Left ventricle myocardium inferior (tissue), 1 donor: ENCODE data around the gene PCBD1. TPM values are rescaled to one million over a fixed set of nuclear protein-coding genes. Genes with fewer than 3 reads are reported as not detected.

Experiments used
- DNase-seq: peaks from one replicate; pipeline ENCODE4 v3.0.0-alpha.2; 2020
- H3K27ac ChIP-seq: fragments of 200-600 bp; replicated peaks from 2 replicates; pipeline ENCODE4 v1.8.0; 2021
- H3K27me3 ChIP-seq: fragments of 200-600 bp; 2 replicates; pipeline ENCODE4 v1.8.0; 2021; ENCODE audit warnings: low read depth
- H3K36me3 ChIP-seq: fragments of 200-600 bp; 2 replicates; pipeline ENCODE4 v1.8.0; 2021
- H3K4me1 ChIP-seq: fragments of 200-600 bp; 2 replicates; pipeline ENCODE4 v1.8.0; 2021
- H3K4me3 ChIP-seq: fragments of 200-600 bp; 2 replicates; pipeline ENCODE4 v1.8.0; 2021; ENCODE audit warnings: mild to moderate bottlenecking, moderate library complexity
- H3K9me3 ChIP-seq: fragments of 200-600 bp; replicated peaks from 2 replicates; pipeline ENCODE4 v1.8.0; 2021
- CTCF ChIP-seq: fragments of 200-600 bp; IDR thresholded peaks from 2 replicates; pipeline ENCODE4 v1.8.0; 2021; ENCODE audit warnings: antibody characterized with exemption, mild to moderate bottlenecking, borderline replicate concordance
- intact Hi-C: fragments of 100-400 bp; cut with micrococcal nuclease; formaldehyde crosslinking; loops from one replicate; pipeline ENCODE4 v1.11.0; 2022
- total RNA-seq: library from RNA; stranded (reverse); fragmentation: NEBNext Ultra II Directional; extraction: Animal tissue kit (Norgen Biotek cat#: 25700); gene quantifications from one replicate; pipeline ENCODE4 v1.2.1, GENCODE V29; 2021
- donor health status: DM: no; HTN: yes; CAD: no; lungs with severe emphysema.

PCBD1 gene
- total RNA-seq, 1 donor from 2014 or later = 123 TPM

DNA sequence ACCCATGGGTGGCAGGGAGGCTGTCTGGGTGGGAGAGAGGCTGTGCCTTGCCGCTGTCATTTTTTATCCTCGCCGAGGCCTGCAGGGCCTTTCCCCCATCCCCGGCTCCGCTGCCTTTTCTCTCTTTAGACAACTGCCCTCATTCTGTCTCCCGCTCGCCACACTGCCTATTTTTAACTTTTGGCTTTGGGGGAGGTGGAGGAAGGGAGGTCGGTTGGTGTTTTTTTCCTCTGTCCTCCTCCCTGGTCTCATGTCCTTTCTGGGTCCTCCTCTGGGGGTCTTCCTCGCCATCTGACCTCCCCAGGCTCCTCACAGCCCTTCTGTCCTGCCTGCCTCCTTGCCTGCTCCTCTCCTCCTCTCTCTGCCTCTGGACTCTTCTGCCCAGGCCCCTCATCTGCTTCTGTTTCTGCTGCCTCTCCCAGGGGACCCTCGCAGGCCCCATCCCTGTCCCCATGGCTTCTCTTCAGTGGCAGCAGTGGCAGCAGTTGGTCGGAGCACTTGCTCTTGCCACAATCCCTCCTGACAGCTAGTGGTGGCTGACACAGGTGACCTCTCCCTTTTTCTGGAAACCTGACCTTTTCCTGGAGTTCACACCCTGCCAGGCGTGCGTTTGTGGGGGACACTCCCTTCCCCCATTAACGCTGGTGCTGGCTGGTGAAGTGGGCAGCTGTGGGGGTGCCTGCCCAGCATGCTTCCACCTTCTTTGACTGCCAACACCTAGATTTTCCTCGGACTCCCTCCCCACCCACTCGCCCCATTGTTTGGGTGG is 19.5 kb upstream of the PCBD1 start:
- Histone ChIP-seq H3K36me3 (no peaks in the 10 kb centered on the region), H3K4me1 (peaks cover 23% of the 10 kb centered on the region), H3K27me3 (peaks cover 5% of the 10 kb centered on the region), H3K9me3 (no peaks in the 10 kb centered on the region), H3K4me3 (no peak overlapping the region), H3K27ac (peak overlapping the region; percentile 19)
- intact Hi-C loops = no loop called here
- no peak for DNase-seq
- no peak for TF ChIP-seq CTCF

- no peak for DNase-seq
- H3K36me3 ChIP-seq = no peaks in the 10 kb centered on the region
- no peak overlapping the region for H3K4me3 ChIP-seq
- peaks cover 24% of the 10 kb centered on the region for H3K4me1 ChIP-seq
- TF ChIP-seq CTCF = no peak
- peaks cover 5% of the 10 kb centered on the region for H3K27me3 ChIP-seq
- H3K9me3 ChIP-seq = no peaks in the 10 kb centered on the region
- intact Hi-C loops = no loop called here
- H3K27ac ChIP-seq = peak overlapping the region; percentile 19
Measured at GRCh38 chr10:70906953-70907636, 18.7 kb upstream of the PCBD1 start.

GRCh38 chr10:70906031-70906783 is 17.8 kb upstream of the PCBD1 start:
- intact Hi-C loops = no loop called here
- Histone ChIP-seq H3K36me3 (no peaks in the 10 kb centered on the region), H3K27ac (no peak overlapping the region), H3K4me3 (no peak overlapping the region), H3K4me1 (peaks cover 24% of the 10 kb centered on the region), H3K9me3 (no peaks in the 10 kb centered on the region), H3K27me3 (peaks cover 3% of the 10 kb centered on the region)
- DNase-seq = no peak
- no peak for TF ChIP-seq CTCF

DNA sequence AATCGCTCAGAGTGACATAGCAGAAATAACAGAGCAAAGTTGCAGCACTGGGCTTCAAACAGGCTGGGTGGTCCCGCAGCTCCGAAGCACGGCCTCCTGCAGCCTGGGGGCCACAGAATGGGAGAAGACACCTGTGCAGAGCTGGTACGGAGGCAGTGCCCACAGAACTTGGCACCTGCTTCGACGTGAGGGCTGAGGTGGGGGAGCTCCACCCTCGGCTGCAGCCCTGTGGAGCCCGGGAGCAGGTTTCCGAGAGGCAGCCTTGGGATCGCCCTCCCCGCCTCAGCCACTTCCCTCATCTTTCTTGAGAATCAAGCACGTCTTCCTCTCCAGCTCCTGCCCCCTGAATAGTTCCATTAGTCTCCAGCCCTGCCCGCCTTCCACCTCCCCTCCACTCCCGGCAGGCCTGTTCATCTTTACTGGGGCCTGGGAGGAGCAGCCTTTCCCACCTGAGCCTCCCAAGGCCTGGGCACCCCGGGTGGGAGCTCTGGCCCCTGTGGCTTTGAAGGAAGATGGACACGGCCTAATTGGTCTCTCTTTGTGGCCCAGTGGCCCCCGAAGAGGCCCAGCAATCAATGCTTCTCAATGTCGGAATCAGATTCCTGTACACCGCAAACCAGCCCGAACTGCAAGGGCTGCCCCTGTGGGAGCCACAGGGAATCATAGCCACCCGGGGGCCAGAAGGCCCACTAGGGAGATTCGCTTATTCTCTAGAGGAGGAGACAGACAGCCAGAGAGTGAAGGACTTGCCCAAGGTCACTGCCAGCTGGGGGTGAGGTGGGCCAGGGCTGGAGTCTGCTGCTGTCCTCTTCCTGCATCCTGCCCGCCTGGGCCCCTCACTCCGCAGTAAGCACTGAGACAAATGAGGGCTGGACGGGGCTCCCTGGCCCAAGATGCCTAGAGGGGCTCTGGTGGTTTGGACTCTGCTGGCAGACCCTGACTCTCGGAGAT is 17.0 kb upstream of the PCBD1 start:
- no peaks in the 10 kb centered on the region for H3K36me3 ChIP-seq
- DNase-seq = no peak
- intact Hi-C loops = no loop called here
- no peak for TF ChIP-seq CTCF
- no peaks in the 10 kb centered on the region for H3K27me3 ChIP-seq
- H3K27ac ChIP-seq = no peak overlapping the region
- H3K4me3 ChIP-seq = no peak overlapping the region
- H3K9me3 ChIP-seq = no peaks in the 10 kb centered on the region
- H3K4me1 ChIP-seq = peaks cover 24% of the 10 kb centered on the region
